Astrocyte of the hippocampus (primary cell): ENCODE measurements around the gene PKD1L1.
"Not testable (repeated sequence)": the region's sequence is repeated elsewhere in the genome, so short reads cannot be mapped to it uniquely, and the experiment has no call there.

Experiments used
- DNase-seq: peaks from one replicate; pipeline ENCODE4 v3.0.0; 2011; ENCODE audit warnings: low read depth, low spot score

Gene PKD1L1

DNA sequence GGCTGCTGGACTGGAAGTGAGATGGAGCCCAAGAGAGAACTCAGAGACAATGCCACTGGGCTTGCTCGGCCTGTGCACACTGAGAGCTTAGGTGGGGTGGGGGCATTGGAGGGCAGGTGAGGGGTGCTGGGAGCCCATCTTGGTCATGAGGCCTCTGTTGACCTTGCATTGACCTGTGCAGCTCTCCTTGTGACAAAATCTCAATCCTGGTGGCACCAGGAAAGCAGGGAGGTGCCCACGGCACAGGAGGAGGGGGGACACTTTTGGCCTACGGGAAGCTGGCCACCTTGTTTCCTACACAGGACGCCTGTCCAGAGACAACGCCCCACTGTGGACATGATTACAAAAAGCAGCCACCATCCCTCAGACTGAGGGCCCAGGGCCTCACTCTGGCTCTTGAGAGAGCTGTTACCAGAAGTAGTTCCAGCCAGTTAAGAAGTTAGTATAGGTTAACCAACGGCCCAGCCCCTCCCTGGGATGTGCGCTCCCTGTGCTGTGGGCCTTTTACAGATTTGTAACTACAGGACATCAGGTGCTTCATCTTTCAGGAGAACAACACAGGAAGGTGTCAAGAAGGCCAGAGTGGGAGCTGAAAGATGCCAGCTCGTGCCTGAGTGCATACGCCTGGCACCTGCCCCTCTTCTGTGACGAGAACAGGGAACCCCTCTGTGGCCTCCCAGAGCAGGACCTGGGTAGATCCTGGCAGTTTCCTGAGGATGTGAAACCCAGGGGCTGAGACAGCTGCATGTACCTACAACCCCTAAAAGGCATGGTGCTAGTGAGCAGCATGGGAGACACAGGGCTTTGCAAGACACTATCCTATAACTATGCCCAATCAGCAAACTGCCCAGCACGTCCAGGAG lies 10.3 kb downstream of the PKD1L1 start:
- no peak for DNase-seq

GRCh38 chr7:47937065-47937687 lies 11.1 kb downstream of the PKD1L1 start:
- DNase-seq = no peak

DNA sequence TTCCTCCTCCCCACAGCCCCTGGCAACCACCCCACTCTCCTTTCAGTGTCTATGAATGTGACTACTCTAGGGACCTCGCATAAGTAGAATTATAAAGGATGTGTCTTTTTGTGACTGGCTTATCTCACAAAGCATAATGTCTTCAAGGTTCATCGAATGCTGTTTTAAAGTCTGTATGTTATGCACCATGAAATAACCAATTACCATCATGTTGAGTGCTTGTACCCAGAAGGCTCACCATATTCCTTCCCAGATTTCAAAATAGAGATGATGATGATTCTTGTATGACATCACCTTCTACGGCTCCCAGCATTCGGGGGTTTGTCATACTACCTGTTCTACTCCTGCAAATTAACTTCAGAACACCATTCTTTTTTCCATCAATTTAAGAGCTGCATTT lies 11.9 kb downstream of the PKD1L1 start:
- DNase-seq = no peak

- DNase-seq = no peak
Measured at GRCh38 chr7:47935336-47935735, 12.9 kb downstream of the PKD1L1 start.

DNA sequence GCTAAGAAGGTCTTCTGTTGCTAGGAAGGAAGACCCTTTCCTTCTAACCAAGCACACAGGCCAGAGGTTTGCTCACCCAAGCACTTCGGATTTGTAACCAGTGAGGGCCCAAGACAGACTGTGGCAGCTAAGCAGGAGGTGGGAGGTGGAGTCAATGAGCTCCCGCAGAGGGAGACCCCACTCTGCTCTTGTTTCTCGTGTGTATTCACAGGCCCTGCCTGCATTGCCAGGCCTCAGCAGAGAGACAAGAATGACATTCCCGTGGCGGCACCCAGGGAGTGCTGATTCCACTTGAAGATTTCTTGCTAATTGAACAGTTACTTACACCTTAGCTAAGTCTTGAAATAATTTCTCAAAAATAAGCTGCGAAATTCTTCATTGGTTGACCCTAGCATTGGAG lies 13.4 kb downstream of the PKD1L1 start:
- DNase-seq = no peak

DNA sequence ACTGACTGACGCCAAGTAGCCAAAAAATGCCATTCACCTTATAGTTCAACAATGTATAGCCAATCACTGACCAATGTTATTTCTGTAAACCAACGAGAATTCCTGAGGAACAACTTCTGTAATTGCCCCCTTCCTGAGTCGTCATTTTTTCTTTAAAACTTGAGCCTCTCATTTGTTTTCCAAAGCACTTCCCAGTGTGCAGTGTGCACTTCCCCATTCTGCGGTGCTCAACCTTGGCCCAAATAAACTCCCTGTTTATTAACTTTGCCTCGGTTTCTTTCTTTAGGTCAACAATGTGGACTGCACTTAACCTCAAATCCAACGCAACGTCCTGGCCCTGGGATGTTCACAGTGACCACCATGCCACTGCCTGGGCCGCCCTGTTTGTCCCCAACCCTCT lies 15.1 kb downstream of the PKD1L1 start:
- DNase-seq = no peak

GRCh38 chr7:47932466-47933037 lies 15.7 kb downstream of the PKD1L1 start:
- DNase-seq = peak; percentile 25

DNA sequence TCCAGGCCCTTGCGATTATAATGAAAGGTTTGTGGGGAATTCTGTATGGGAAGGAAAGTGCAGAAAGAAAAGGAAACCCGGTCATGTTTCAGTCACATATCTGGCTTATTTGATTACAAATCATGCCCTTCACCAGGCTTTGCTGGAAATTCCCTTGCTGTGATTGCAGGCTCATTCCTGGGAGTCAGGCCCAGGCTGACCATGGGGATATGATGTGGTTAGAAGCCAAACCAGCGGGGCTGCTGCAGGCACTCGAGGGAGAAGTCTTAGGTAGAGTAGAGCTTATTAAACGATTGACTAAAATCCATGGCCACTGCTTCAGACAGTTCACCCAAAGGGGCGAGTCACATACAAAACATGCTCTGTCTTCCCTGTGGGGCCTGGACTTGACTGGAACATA lies 16.2 kb downstream of the PKD1L1 start:
- peak; percentile 89 for DNase-seq

GRCh38 chr7:47931005-47932004 lies 17.0 kb downstream of the PKD1L1 start:
- peak; percentile 53 for DNase-seq

GRCh38 chr7:47924266-47924665 lies 24.0 kb downstream of the PKD1L1 start:
- DNase-seq = no peak

GRCh38 chr7:47923081-47923875 lies 25.0 kb downstream of the PKD1L1 start:
- DNase-seq = not testable (repeated sequence)

GRCh38 chr7:47916514-47916913 lies 31.8 kb downstream of the PKD1L1 start:
- not testable (repeated sequence) for DNase-seq

- no peak for DNase-seq
Measured at GRCh38 chr7:47915616-47915976, 32.7 kb downstream of the PKD1L1 start.

- no peak for DNase-seq
Measured at GRCh38 chr7:47914717-47915615, 33.3 kb downstream of the PKD1L1 start.

DNA sequence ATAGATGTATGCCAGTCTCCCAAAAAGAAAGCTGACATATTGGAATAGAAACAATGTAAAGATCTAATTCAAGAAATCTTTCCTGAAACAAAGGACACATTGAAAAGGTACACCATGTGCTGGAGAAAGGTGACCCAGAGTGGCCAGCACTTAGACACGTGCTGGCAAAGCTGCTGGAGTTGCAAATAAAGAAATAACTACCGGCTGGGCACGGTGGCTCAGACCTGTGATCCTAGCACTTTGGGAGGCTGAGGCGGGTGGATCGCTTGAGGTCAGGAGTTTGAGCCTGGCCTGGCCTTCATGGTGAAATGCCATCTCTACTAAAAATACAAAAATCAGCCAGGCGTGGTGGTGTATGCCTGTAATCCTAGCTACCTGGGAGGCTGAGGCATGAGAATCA lies 35.9 kb downstream of the PKD1L1 start:
- DNase-seq = no peak

DNA sequence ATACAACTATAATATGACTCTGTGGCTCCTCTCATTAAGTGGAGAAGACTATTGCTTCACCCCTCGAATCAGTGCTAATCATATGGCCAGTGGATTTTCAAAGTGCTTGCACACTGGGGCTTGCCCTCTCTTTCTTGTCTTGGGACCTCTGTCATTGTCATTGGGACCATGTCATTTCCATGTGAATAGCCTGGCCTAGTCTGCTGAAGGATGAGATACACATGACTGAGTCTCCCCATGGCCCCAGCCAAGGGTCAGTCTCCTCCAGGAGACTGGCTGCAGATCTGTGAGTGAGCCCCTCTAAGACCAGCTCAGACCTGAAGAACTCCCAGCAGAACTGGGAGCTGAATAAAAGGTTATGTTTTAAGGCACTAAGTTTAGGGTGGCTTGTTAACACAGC lies 39.5 kb downstream of the PKD1L1 start:
- DNase-seq = no peak

GRCh38 chr7:47907981-47908616 lies 40.2 kb downstream of the PKD1L1 start:
- DNase-seq = no peak

GRCh38 chr7:47906883-47907282 lies 41.4 kb downstream of the PKD1L1 start:
- no peak for DNase-seq
